DND-41 (cell line): ENCODE data around the gene PCDHGB2.

Experiments
- ATAC-seq: fragments of 200-7000 bp; cut with Tn5 transposase; 3 replicates; pipeline ENCODE4 v1.9.1; 2021; ENCODE audit warnings: low read depth; ENCODE audit not compliant: insufficient read depth
- DNase-seq: peaks from one replicate; pipeline ENCODE4 v3.0.0-alpha.2; 2020
- H2AFZ ChIP-seq: 2 replicates; pipeline ENCODE4 v1.6.0; 2012; ENCODE audit warnings: low read depth, low read length
- H3K27ac ChIP-seq: 2 replicates; pipeline ENCODE4 v1.5.1; 2012; ENCODE audit warnings: low read length, inconsistent platforms
- H3K27me3 ChIP-seq: fragments of 200-600 bp; sonication (generic); 2 replicates; pipeline ENCODE4 v1.6.0; 2012; ENCODE audit warnings: low read length, mild to moderate bottlenecking, inconsistent platforms; ENCODE audit not compliant: insufficient read depth, poor library complexity
- H3K36me3 ChIP-seq: 2 replicates; pipeline ENCODE4 v1.5.1; 2012; ENCODE audit warnings: low read length, inconsistent platforms; ENCODE audit not compliant: insufficient read depth
- H3K4me1 ChIP-seq: 2 replicates; pipeline ENCODE4 v1.5.1; 2012; ENCODE audit warnings: mild to moderate bottlenecking, low read length; ENCODE audit not compliant: insufficient read depth
- H3K4me2 ChIP-seq: 2 replicates; pipeline ENCODE4 v1.6.0; 2012; ENCODE audit warnings: mild to moderate bottlenecking, moderate library complexity, low read length, inconsistent platforms; ENCODE audit not compliant: insufficient read depth
- H3K4me3 ChIP-seq, 2 experiments: fragments of 200-600 bp in 1 of 2; shearing (Covaris generic) in 1 of 2; 2 replicates each; pipeline ENCODE4 v1.5.1; 2012 to 2016; ENCODE audit warnings: inconsistent platforms in 2 of 2, low read length in 2 of 2, mild to moderate bottlenecking in 2 of 2, low read depth in 1 of 2, moderate library complexity in 1 of 2
- H3K79me2 ChIP-seq: 2 replicates; pipeline ENCODE4 v1.6.0; 2012; ENCODE audit warnings: low read length, inconsistent platforms; ENCODE audit not compliant: insufficient read depth
- H3K9ac ChIP-seq: 2 replicates; pipeline ENCODE4 v1.6.0; 2012; ENCODE audit warnings: low read depth, mild to moderate bottlenecking, inconsistent platforms, low read length, moderate library complexity
- H3K9me3 ChIP-seq: 2 replicates; pipeline ENCODE4 v1.5.1; 2012; ENCODE audit warnings: low read length, moderate library complexity, mild to moderate bottlenecking, inconsistent platforms; ENCODE audit not compliant: insufficient read depth, severe bottlenecking
- H4K20me1 ChIP-seq: 2 replicates; pipeline ENCODE4 v1.6.0; 2012; ENCODE audit warnings: low read length; ENCODE audit not compliant: insufficient read depth
- CTCF ChIP-seq: IDR thresholded peaks from 2 replicates; pipeline ENCODE4 v1.5.1; 2012; ENCODE audit warnings: borderline replicate concordance, low read length, moderate library complexity, mild to moderate bottlenecking; ENCODE audit not compliant: poor library complexity, severe bottlenecking; ENCODE audit errors: extremely low read depth
- EZH2 ChIP-seq: IDR thresholded peaks from 3 replicates; pipeline ENCODE4 v1.6.1; 2012; ENCODE audit warnings: borderline replicate concordance, low read depth, mild to moderate bottlenecking, moderate library complexity, low read length, inconsistent platforms; ENCODE audit not compliant: severe bottlenecking

Gene PCDHGB2

GRCh38 chr5:141363952-141364660 lies 4.3 kb downstream of the PCDHGB2 start, which contains the start of gene PCDHGA5:
PCDHGA5 (plus strand) TSS chr5:141364162; CDS start chr5:141364331, 169 bp downstream.
- H2AFZ ChIP-seq = no peak within 1 kb of the TSS
- no peaks in the 10 kb centered on the region for H3K9me3 ChIP-seq
- peak; percentile 8 for TF ChIP-seq CTCF
- TF ChIP-seq EZH2 = no peak
- H3K27ac ChIP-seq = no peak within 1 kb of the TSS
- H3K4me1 ChIP-seq = peaks cover 3% of the 10 kb centered on the region; the same call in 1 of the 2 replicates
- no peaks in the 10 kb centered on the region for H3K79me2 ChIP-seq
- H3K36me3 ChIP-seq = no peaks in the 10 kb centered on the region
- DNase-seq (no peak), ATAC-seq (no peak)
- no peaks in the 10 kb centered on the region for H4K20me1 ChIP-seq
- no peak within 1 kb of the TSS for H3K4me2 ChIP-seq
- H3K9ac ChIP-seq = no peak within 1 kb of the TSS
- no peak within 1 kb of the TSS for H3K4me3 ChIP-seq
- H3K27me3 ChIP-seq = no peaks in the 10 kb centered on the region

GRCh38 chr5:141366016-141366896 lies 6.5 kb downstream of the PCDHGB2 start:
- H3K9me3 ChIP-seq = no peaks in the 10 kb centered on the region

GRCh38 chr5:141369994-141370848 lies 10.4 kb downstream of the PCDHGB2 start, which contains the start of gene PCDHGB3:
PCDHGB3 (plus strand) TSS chr5:141370242; CDS start chr5:141370395, 153 bp downstream.
- no peaks in the 10 kb centered on the region for H3K36me3 ChIP-seq
- no peak within 1 kb of the TSS for H3K27ac ChIP-seq
- H4K20me1 ChIP-seq = no peaks in the 10 kb centered on the region
- TF ChIP-seq CTCF = no peak
- TF ChIP-seq EZH2 = no peak
- DNase-seq = no peak
- no peak within 1 kb of the TSS for H3K4me2 ChIP-seq
- H2AFZ ChIP-seq = no peak within 1 kb of the TSS
- no peaks in the 10 kb centered on the region for H3K9me3 ChIP-seq
- H3K4me1 ChIP-seq = no peaks in the 10 kb centered on the region
- H3K27me3 ChIP-seq = peaks cover 4% of the 10 kb centered on the region
- ATAC-seq = no peak
- H3K9ac ChIP-seq = no peak within 1 kb of the TSS
- H3K79me2 ChIP-seq = no peaks in the 10 kb centered on the region
- H3K4me3 ChIP-seq = no peak within 1 kb of the TSS

More at GRCh38 chr5:141366016-141366896, 6.5 kb downstream of the PCDHGB2 start:
- H3K36me3 ChIP-seq = no peaks in the 10 kb centered on the region
- H3K4me2 ChIP-seq = no peak overlapping the region
- H3K27ac ChIP-seq = no peak overlapping the region
- H3K79me2 ChIP-seq = no peaks in the 10 kb centered on the region
- no peak overlapping the region for H3K9ac ChIP-seq
- H3K4me3 ChIP-seq = no peak overlapping the region
- no peak for DNase-seq
- ATAC-seq = no peak
- no peak overlapping the region for H2AFZ ChIP-seq
- H3K4me1 ChIP-seq = no peaks in the 10 kb centered on the region
- TF ChIP-seq CTCF (no peak), EZH2 (no peak)
- H4K20me1 ChIP-seq = no peaks in the 10 kb centered on the region
- H3K27me3 ChIP-seq = peaks cover 4% of the 10 kb centered on the region
